Stimulated activated CD8-positive, alpha-beta memory T cell treated with anti-CD3 and anti-CD28 coated beads, Interleukin-4, amount 100 ng/mL, for 48 hours (primary cell): ENCODE results near the gene OR6X1.

Experiments used
- DNase-seq: peaks from one replicate; pipeline ENCODE4 v3.0.0-alpha.2; 2020

Gene OR6X1, protein sequence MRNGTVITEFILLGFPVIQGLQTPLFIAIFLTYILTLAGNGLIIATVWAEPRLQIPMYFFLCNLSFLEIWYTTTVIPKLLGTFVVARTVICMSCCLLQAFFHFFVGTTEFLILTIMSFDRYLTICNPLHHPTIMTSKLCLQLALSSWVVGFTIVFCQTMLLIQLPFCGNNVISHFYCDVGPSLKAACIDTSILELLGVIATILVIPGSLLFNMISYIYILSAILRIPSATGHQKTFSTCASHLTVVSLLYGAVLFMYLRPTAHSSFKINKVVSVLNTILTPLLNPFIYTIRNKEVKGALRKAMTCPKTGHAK

DNA sequence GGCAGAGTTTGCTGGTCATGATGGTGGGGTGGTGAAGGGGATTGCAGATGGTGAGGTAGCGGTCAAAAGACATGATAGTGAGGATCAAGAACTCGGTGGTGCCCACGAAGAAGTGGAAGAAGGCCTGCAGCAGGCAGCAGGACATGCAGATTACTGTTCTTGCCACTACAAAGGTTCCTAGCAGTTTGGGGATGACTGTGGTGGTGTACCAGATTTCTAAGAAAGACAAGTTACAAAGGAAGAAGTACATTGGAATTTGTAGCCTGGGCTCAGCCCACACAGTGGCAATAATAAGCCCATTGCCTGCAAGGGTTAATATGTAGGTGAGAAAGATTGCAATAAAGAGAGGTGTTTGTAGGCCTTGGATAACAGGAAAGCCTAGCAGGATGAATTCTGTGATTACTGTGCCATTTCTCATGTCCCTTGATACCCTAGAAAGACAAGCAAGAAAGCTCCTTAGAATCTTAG lies at the start of gene OR6X1:
TSS of gene OR6X1 (minus strand) at position 418 of the 468 bp plus-strand sequence. CDS start at position 418, 0 bp downstream.
- no peak for DNase-seq

DNA sequence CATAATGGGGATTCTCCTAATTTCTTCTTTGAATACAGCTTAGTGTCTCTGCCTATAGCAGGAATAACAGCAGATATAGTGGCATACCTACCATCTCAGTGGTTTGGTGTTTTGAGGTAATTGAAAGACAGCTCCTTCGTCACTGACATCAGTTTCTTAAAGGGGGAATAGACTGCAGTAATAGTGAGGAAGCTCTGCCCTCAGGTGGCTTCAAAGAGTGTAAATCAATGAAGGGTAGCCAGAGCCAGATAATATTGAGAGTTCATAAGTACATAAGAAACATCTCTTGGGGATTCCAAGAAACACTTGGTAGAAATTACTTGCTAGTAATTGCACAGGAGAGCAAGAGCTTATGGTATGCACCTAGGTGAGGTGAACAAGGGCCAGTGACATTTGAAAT lies 47.4 kb upstream of the OR6X1 start:
- DNase-seq: no peak

DNA sequence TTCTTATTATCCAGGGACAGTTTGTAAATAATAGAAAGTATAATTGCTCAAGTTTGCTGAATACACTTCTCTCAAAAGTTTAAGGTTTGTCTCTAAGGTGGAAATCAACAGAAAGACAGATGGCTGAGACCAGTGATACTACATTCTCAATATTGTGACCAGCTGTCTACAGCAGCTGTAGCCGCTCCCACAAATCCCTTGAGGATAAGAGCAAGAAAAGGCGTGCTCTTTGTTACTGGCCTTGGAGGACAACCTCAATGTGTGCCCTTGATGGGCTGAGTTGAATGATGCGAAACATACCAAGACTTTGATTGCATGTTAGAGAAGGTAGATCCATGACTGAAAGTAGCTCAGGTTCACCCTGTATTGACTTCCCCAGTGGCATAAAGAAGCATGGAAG lies 45.7 kb upstream of the OR6X1 start:
- no peak for DNase-seq

DNA sequence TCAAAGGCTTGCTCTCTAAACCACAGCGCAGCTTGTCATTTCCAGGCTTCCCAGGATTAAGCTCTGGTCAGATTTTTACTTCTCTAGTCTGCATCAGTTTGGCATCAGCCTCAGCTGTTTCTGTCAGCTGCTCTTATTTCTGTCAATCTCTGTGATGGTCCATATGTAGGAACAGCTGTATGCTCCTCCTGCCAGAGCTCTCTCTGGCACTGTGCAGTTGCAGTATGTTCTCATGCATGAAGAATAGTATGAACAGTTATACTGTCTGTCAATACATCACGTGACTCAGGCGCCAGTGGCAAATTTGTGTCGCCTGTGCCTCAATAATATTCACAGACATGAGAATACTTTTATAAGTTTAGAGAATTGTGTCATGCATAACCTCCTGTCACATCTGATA lies 45.1 kb upstream of the OR6X1 start:
- DNase-seq: no peak

DNA sequence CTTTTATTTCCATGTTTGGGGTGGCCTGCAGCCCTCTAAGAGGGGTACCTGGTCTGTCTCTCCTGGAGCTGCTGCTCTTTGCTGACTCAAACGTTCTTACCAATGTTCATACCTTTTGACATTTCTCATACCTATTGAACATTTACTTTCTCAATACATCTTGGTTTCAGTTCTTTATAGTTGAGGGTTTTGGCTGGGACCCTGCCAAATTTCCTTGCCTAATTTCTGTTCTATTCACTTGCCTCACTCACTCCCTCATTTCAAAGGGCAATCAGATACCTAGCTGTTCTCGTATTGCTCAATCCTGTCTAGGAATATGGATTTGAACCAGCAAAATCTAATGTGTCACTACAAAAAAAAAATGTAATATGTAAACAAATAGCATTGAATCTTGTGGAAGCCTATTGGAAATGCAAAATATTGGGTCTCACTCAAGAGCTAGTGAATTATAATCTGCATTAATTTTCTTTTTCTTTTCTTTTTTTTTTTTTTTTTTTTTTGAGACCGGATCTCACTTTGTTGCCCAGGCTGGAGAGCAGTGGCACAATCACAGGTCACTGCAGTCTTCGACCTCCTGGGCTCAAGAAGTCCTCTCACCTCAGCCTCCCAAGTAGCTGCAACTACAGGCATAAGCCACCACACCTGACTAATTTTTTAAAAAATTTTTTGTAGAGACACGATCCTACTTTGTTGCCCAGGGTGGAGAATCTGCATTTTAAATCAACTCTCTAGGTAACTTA lies 44.4 kb upstream of the OR6X1 start:
- DNase-seq: no peak

DNA sequence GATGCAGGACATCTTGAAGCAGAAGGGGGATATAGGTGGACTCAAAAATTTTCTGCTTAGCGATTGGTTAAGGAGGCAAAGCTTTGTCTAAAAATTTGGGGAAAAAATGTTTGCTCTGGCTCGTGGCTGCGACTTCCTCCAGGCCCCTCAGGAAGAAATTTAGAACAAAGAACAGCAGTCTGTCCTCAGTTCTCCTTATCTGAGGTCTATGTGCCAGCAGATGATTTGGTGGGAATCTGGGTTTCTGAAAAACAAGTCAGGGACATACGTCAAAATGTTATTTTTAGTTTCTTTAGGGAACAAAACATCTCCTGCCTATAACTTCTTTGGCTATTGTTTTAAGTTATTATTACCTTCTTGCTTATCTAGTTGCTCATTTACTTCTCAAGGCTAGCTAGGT lies 43.8 kb upstream of the OR6X1 start:
- no peak for DNase-seq

DNA sequence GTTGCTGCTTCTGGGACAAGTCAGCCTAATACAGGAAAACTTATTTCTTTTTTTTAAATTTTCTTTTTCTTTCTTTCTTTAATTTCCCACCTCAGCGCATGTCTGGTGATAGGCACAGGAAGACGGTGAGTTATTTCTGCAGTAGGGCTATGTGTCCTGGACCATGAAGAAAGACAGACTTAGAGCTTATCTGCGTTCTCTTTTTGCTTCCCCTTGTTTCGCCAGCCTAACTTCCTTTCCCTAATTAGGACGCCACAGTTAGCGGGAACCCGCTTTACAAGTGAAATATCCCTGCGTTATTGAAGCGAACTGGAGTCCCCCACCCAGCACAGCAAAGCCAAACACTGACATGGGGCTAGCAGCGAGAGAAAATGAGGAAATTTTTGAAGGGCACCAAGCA lies 43.2 kb upstream of the OR6X1 start:
- DNase-seq: no peak

DNA sequence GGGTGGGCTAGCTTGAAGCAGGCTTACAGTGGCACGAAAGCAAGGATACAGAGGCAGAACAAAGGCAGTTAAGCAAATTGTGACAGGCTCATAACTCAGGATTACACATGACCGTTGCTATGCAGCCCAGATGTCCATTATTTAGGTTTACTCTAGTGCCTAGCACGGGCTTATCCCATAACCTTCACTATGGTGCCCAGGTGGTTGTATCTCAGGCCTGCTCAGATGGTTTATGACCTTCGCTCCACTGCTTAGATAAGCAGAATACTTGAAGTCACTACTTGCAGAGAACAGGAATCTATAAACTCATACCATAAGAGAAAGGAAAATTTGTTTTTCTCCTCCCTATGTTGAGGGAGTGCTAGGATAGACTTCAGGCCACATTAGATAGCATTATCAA lies 42.8 kb upstream of the OR6X1 start:
- DNase-seq: no peak

DNA sequence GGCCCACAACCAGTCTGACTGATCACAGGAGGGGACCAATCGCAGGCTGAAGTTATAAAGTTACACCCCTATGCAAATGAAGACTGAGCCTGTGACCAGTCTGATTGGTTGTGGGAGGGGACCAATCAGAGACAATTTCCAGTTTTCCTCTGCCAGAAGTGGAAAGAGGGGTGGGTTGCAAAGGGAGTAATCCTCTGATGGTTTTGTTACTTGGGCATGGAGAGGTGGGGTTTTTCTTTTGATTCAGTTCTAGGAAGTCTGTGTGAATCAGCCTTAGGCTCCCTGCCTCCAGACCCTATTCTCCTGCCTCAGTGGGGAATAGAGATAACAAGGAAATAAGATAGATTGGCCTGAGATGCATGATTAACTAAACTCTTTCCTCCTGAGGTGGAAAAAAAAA lies 41.9 kb upstream of the OR6X1 start:
- DNase-seq: no peak

DNA sequence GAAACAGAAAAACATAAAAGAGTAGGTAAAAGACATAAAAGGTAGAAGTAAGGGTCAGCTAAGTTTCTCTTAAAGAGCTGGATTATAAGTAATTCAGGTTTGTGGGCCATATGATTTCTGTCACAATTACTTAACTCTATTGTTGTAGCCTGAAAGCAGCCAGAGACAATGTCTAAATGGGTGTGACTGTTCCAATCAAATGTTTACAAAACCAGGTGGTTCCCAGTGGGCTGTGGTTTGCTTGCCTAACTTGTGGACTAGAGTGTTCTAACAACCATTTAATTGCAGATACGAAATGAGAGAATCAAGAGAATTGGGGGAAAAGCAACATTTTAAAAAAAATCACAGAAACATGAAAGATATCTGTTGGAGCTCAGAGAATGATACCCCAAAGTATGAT lies 29.2 kb upstream of the OR6X1 start:
- DNase-seq: no peak

DNA sequence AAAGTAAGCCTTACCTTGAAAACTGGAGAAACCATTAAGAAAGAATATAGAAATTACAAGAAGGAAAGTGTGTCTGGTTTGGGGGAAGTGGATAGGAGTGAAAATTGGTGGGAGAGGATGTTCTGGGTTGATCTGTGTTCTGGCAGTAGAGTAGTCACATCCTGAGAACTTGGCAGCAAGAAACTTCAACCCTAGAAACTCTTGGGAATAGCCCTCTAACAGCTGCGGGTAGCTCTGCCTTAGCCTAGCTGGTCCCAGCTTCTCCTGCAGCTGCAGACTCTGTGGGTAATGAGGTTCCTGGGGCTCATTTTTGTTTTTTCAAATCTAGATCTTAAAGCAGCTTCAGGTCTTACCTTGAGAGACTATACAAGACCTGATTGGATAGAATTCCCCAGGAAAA lies 24.2 kb upstream of the OR6X1 start:
- no peak for DNase-seq

DNA sequence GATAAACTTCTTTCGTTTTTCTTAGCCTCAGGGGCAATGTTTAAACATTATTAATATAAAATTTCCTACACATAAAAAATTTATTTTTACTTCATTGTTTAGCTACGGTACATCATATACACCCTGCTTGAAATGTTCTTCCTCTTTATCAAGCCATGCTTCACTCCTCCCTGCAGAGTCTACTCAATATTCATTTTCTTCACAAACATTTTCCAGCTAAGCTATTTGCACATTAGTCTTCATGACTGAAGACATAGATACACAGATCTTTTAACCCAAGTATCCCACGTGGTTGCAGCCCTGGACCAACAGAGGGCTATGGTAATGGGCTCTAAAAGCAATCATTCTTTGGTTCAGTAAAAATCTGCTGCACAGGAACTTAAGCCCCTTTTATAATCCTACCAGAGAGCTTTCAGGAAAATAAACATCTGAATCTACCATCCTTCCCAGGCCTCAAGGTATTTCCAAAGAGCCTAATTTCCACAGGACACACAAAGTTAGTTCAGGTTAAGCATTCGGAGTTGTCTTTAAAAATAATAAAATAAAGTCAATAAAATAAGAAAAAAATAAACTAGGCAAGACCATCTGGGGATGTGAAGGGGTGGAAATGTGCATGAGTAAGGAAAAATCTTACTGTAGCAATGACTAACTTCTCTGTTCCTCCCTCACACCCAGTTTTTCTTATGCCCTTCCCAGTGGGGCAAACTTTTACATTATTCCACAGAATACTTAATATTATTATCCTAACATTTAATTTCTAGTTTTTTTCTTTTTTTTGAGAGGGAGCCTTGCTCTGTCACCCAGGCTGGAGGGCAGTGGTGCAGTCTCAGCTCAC lies 21.6 kb upstream of the OR6X1 start:
- DNase-seq: no peak

DNA sequence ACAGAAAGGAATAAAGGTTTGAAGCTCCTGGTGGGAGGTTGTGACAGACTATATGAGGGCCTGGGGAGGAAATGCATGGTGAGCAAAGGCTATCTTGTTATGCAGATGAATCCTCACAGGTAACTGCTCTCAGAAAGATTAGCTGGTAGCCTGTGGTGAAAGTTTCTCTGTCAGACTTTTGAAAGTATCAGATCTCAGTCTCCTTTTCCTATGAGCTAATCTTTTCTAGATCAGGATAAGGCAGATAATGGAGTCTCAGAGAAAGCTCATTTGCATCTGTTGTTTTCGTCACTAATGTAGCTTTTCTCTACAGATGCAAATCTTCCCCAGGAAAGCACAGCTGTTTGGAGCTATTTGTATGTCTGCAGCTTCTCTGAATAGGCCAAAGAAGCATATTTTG lies 21.0 kb upstream of the OR6X1 start:
- DNase-seq: no peak

DNA sequence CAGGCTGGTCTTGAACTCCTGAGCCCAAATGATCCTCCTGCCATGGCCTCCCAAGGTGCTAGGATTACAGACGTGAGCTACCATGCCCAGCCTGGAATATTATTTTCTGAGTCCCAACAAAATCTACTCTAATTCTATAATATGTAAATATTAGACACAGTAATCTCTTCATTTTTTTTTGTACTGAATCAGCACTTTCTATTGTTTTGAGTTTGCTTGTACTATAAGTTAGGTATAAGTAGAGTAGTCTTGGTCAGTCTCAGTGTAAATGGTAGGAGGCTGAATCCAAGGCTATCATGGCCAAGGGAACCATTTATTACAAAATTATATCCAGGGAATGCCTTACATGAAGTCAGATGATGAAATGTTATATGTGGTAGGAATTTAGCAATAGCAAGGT lies 19.6 kb upstream of the OR6X1 start:
- DNase-seq: no peak

DNA sequence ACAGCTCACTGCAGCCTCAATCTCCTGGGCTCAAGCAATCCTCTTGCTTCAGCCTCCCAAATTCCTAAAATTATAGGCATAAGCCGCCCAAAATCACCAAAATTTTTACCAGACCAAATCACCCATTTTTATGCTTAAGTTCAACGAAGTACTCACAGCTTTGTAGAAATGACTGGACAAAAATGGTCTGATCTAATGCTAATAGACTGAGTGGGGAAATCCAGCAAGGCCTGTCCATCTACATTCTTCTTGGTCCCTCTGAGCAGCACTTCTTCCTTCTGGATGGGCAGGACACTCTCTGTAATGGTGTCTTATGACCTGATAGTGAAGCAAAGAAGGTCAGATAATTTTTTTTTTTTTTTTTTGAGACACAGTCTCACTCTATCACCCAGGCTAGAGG lies 18.7 kb upstream of the OR6X1 start:
- DNase-seq: no peak

DNA sequence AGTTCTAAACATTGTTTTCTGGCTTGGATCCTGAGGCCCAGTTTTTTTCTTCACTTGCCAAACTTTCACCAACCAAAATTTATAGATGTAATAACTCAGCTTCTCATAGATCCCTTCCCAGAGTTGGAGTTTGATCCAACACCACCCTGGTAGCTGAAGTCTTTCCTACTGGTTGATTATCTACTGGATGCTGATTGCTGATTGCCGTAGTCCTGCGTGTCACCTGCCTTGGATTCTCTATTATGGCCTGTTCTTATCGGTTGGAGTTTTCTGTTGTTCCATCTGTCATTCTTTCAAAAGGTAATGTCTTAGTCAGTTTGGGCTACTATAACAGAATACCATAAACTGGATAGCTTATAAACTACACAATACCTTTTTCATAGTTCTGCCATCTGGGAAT lies 17.3 kb upstream of the OR6X1 start:
- DNase-seq: no peak

DNA sequence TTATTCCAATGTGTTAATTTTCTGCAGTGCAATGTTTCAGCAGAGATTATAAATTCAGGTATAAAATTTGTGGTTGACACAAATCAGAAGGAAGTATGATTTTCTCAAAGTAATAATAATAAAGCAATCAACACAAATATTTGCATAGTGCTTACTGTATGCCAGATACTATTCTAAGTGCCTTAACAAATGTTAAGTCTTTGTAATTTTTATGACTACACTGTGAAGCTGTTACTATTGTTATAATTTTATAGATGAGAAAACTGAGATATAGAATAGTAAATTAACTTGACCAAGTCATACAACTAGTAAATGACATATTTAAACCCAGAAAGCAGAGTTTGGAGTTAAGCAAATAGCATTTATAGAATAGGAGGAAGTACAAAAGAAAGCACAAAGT lies 16.4 kb upstream of the OR6X1 start:
- DNase-seq: no peak

DNA sequence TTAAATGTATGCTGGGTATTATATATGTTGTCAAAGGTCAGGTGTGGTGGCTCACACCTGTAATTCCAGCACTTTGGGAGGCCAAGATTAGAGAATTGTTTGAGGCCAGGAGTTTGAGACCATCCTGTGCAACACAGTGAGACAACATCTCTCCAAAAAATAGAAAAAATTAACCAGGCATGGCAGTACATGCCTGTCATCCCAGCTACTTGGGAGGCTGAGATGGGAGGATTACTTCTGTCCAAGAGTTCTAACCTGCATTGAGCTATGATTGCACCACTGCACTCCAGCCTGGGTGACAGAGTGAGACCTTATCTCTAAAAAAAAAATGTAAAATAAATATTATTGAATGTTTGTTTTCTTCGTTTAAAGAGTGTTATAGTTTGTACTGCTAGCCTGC lies 11.3 kb upstream of the OR6X1 start:
- DNase-seq: no peak

DNA sequence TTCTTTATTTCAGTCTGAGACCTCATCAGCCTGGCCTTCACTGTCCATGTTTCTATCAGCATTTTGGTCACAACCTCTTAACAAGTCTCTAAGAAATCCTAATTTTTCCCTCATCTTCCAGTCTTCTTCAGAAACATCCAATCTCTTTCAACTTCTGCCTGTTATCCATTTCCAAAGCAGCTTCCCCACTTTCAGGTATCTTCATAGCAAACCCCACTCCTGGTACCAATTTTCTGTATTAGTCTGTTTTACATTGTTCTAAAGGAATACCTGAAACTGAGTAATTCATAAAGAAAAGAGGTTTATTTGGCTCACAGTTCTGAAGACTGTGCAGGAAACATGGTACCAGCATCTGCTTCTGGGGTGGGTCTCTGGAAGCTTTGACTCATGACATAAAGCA lies 8.1 kb upstream of the OR6X1 start:
- DNase-seq: no peak

DNA sequence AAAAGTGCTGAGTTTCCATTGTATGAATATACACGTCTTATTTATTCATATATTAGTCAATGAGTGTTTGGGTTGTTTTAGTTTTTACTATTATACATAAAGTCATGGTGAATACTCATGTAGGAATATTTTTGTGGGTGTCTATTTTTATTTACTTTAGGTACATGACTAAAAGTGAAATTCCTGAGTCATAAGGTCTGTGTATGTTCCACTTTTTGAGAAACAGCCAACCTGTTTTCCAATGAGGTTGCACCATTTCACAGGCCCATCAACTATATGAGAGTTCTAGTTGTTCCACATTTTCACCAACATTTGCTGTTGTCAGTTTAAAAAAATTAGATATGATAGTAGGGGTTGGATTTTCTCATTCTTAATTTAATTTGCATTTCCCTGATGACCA lies 6.6 kb upstream of the OR6X1 start:
- no peak for DNase-seq

DNA sequence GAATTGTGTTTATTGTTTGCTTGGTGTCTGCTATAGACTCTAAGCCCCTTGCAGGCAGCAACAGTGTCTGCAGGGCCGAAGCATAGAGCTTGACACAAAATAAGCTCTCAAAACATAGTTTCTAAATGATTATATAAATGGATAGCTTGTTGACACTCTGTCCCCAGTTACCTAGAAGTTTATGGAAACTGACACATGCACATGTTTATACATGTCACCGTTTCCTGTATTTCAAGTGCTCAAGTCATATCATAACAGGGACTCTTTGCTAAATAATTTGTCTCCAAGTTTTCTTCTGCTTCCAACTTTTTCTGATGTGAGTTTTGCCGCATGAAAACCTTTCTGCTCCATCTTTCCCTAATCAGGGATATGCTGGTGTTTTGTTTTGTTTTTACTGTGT lies 3.7 kb upstream of the OR6X1 start:
- DNase-seq: no peak

DNA sequence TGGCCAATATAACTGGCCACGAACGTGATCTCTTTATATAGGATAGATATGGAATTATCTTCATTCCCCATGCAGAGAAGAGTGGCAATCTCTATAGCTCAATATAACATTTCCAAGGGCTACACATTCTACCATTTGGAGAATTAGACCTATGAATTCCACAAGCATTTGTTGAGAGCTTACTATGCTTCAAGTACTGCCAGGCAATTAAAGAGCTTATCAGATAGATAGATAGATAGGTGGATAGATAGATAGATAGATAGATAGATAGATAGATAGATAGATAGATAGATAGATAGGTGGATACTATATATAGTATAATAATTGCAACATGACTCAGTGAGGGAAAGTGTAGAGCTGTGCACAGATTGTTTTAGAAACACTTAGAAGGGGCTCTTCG lies 1.5 kb upstream of the OR6X1 start:
- no peak for DNase-seq

DNA sequence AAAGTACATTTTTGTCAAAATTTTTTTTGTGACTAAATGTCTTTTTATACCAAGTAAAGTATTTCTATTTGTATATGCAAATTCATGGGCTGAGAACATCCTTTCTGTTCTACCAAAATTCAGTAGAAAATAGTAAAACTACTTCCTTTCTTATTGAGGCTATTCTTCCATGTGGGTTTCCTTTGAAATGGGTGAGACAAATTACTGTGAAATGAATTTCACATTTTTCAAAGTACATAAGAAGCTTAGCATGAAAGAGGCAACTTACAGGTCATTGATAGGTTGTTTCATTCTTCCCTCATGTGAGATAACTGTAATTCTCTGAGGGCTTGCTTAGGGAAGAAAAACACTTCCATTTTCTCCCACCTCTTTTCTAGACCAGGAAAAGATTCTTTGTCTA lies 1.0 kb upstream of the OR6X1 start:
- no peak for DNase-seq

DNA sequence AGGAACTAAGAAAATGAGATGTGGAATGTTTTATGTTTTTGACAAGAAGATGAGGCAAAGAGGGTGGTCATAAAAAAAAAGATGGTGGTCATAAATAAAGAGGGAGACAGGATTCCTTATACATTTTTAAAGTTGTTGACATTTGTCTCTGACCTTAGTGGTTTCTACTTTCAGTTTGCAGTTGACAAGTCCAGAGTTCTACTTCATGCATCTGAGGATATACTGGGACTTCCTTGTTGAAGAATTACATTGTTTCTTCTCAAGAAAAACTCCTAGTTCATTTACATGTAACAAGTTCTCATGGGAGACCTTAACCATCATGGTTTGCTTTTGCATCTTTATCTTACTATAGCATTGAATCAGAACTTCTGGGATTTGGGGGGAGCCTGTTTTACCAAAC lies 1.2 kb downstream of the OR6X1 start:
- DNase-seq: no peak
